Measurements from ENCODE around the gene INMT.
A peak's percentile ranks its signal among the peaks of the same experiment; 100 is the strongest.

The INMT gene

GRCh38 chr7:30799206-30799975 is 47.5 kb downstream of the INMT start:
- TF ChIP-seq CTCF (IDR thresholded peaks at IDR 0.05) = no peak
- Histone ChIP-seq H3K27ac (peak overlapping the region; percentile 52 to 82), H3K4me3 (no peak overlapping the region)
- peak; percentile 90 for DNase-seq (ENCODE audit: low spot score)

GRCh38 chr7:30799976-30800661 is 48.2 kb downstream of the INMT start:
- no peak for TF ChIP-seq CTCF (IDR thresholded peaks at IDR 0.05)
- Histone ChIP-seq H3K27ac (peak overlapping the region; percentile 52 to 82), H3K4me3 (no peak overlapping the region)
- DNase-seq (ENCODE audit: low spot score) = no peak

- Histone ChIP-seq H3K27ac (peak overlapping the region; percentile 9 to 82), H3K4me3 (no peak overlapping the region)
- no peak for DNase-seq (ENCODE audit: low spot score)
- TF ChIP-seq CTCF (IDR thresholded peaks at IDR 0.05) = peak; percentile 36
Measured at GRCh38 chr7:30800785-30801252, 48.9 kb downstream of the INMT start.

GRCh38 chr7:30802812-30803211 is 50.9 kb downstream of the INMT start:
- no peak for TF ChIP-seq CTCF (IDR thresholded peaks at IDR 0.05)
- peak overlapping the region in 1 of 2 donors; percentile 82 for H3K27ac ChIP-seq
- DNase-seq (ENCODE audit: low spot score) = no peak
- H3K4me3 ChIP-seq = no peak overlapping the region

GRCh38 chr7:30804078-30804661 is 52.2 kb downstream of the INMT start:
- peak overlapping the region; percentile 51 to 82 for H3K27ac ChIP-seq
- H3K4me3 ChIP-seq = peak overlapping the region; percentile 10
- TF ChIP-seq CTCF (IDR thresholded peaks at IDR 0.05) = no peak
- DNase-seq (ENCODE audit: low spot score) = no peak

GRCh38 chr7:30805081-30805691 is 53.3 kb downstream of the INMT start:
- DNase-seq (ENCODE audit: low spot score) = no peak
- TF ChIP-seq CTCF (IDR thresholded peaks at IDR 0.05) = no peak
- Histone ChIP-seq H3K4me3 (no peak overlapping the region), H3K27ac (peak overlapping the region; percentile 51 to 82)

All from coronary artery (tissue), 2 donors.